HG02798 (cell line): ENCODE measurements around the gene JAKMIP1.

Experiments used
- ATAC-seq: cut with Tn5 transposase; IDR thresholded peaks from one replicate; pipeline ENCODE4 v1.9.1; 2021; ENCODE audit warnings: mild to moderate bottlenecking; ENCODE audit not compliant: unreplicated experiment, poor library complexity

Gene JAKMIP1

GRCh38 chr4:6076391-6076790 lies 124.0 kb downstream of the JAKMIP1 start:
- no peak for ATAC-seq

- no peak for ATAC-seq
These were observed 125.6 kb downstream of the JAKMIP1 start for GRCh38 chr4:6074758-6075157.

- ATAC-seq: no peak
These were observed 128.2 kb downstream of the JAKMIP1 start for GRCh38 chr4:6071959-6072720.

- no peak for ATAC-seq
These were observed 129.0 kb downstream of the JAKMIP1 start for GRCh38 chr4:6071191-6071958.

- ATAC-seq: no peak
These were observed 130.3 kb downstream of the JAKMIP1 start for GRCh38 chr4:6069845-6070709.

- ATAC-seq: no peak
These were observed 131.4 kb downstream of the JAKMIP1 start for GRCh38 chr4:6068986-6069385.

- ATAC-seq: no peak
These were observed 134.3 kb downstream of the JAKMIP1 start for GRCh38 chr4:6065934-6066590.

GRCh38 chr4:6065166-6065565 lies 135.2 kb downstream of the JAKMIP1 start:
- no peak for ATAC-seq

GRCh38 chr4:6064383-6064782 lies 136.0 kb downstream of the JAKMIP1 start:
- ATAC-seq: no peak

- no peak for ATAC-seq
These were observed 136.7 kb downstream of the JAKMIP1 start for GRCh38 chr4:6063684-6064083.

- ATAC-seq: no peak
These were observed 138.2 kb downstream of the JAKMIP1 start for GRCh38 chr4:6062133-6062532.

- no peak for ATAC-seq
These were observed 141.0 kb downstream of the JAKMIP1 start for GRCh38 chr4:6059375-6059805.

GRCh38 chr4:6058531-6059374 lies 141.6 kb downstream of the JAKMIP1 start:
- no peak for ATAC-seq

- no peak for ATAC-seq
These were observed 143.2 kb downstream of the JAKMIP1 start for GRCh38 chr4:6056976-6057766.

GRCh38 chr4:6055436-6055835 lies 144.9 kb downstream of the JAKMIP1 start:
- ATAC-seq: no peak

- ATAC-seq: no peak
These were observed 145.3 kb downstream of the JAKMIP1 start for GRCh38 chr4:6055030-6055429.

GRCh38 chr4:6054162-6054922 lies 146.0 kb downstream of the JAKMIP1 start:
- no peak for ATAC-seq

- no peak for ATAC-seq
These were observed 147.7 kb downstream of the JAKMIP1 start for GRCh38 chr4:6052679-6053078.
